ENCODE measurements around the gene HOTAIR.

HOTAIR gene

GRCh38 chr12:53965281-53966084, 9.3 kb downstream of the HOTAIR start:
- Histone ChIP-seq H3K4me1 (ENCODE audit: control insufficient read depth, low read depth, low read length) (peaks cover 3% of the 10 kb centered on the region), H3K27me3 (ENCODE audit: control insufficient read depth, insufficient read depth, low read length) (peaks cover 100% of the 10 kb centered on the region)

GRCh38 chr12:53964315-53964713, 10.4 kb downstream of the HOTAIR start:
- no peaks in the 10 kb centered on the region for H3K36me3 ChIP-seq (ENCODE audit: control insufficient read depth, low read depth, low read length)
- H3K9ac ChIP-seq (ENCODE audit: low read length), result no peak overlapping the region
- H3K4me1 ChIP-seq (ENCODE audit: control insufficient read depth, low read depth, low read length), result peaks cover 3% of the 10 kb centered on the region
- H3K9me3 ChIP-seq (ENCODE audit: control insufficient read depth, low read depth, low read length), result no peaks in the 10 kb centered on the region
- H3K27ac ChIP-seq (ENCODE audit: low read length), result no peak overlapping the region
- H3K27me3 ChIP-seq (ENCODE audit: control insufficient read depth, insufficient read depth, low read length), result peaks cover 100% of the 10 kb centered on the region
- H3K4me3 ChIP-seq (ENCODE audit: low read length), result no peak overlapping the region

More at GRCh38 chr12:53965281-53966084, 9.3 kb downstream of the HOTAIR start:
- no peak overlapping the region for H3K9ac ChIP-seq (ENCODE audit: low read length)
- H3K36me3 ChIP-seq (ENCODE audit: control insufficient read depth, low read depth, low read length), result no peaks in the 10 kb centered on the region
- peak overlapping the region; percentile 23 for H3K4me3 ChIP-seq (ENCODE audit: low read length)
- H3K27ac ChIP-seq (ENCODE audit: low read length), result no peak overlapping the region
- no peaks in the 10 kb centered on the region for H3K9me3 ChIP-seq (ENCODE audit: control insufficient read depth, low read depth, low read length)

GRCh38 chr12:53963434-53964314, 11.1 kb downstream of the HOTAIR start:
- H3K9me3 ChIP-seq (ENCODE audit: control insufficient read depth, low read depth, low read length), result no peaks in the 10 kb centered on the region
- H3K4me3 ChIP-seq (ENCODE audit: low read length), result no peak overlapping the region
- H3K27ac ChIP-seq (ENCODE audit: low read length), result no peak overlapping the region
- H3K9ac ChIP-seq (ENCODE audit: low read length), result no peak overlapping the region
- H3K27me3 ChIP-seq (ENCODE audit: control insufficient read depth, insufficient read depth, low read length), result peaks cover 100% of the 10 kb centered on the region
- H3K4me1 ChIP-seq (ENCODE audit: control insufficient read depth, low read depth, low read length), result peaks cover 3% of the 10 kb centered on the region
- H3K36me3 ChIP-seq (ENCODE audit: control insufficient read depth, low read depth, low read length), result no peaks in the 10 kb centered on the region

- Histone ChIP-seq H3K4me3 (ENCODE audit: low read length) (no peak overlapping the region), H3K9ac (ENCODE audit: low read length) (no peak overlapping the region), H3K36me3 (ENCODE audit: control insufficient read depth, low read depth, low read length) (no peaks in the 10 kb centered on the region), H3K27me3 (ENCODE audit: control insufficient read depth, insufficient read depth, low read length) (peaks cover 100% of the 10 kb centered on the region), H3K27ac (ENCODE audit: low read length) (no peak overlapping the region), H3K9me3 (ENCODE audit: control insufficient read depth, low read depth, low read length) (no peaks in the 10 kb centered on the region), H3K4me1 (ENCODE audit: control insufficient read depth, low read depth, low read length) (peaks cover 3% of the 10 kb centered on the region)
Observed at GRCh38 chr12:53963005-53963404, 11.7 kb downstream of the HOTAIR start.

- H3K36me3 ChIP-seq (ENCODE audit: control insufficient read depth, low read depth, low read length), result no peaks in the 10 kb centered on the region
- H3K4me1 ChIP-seq (ENCODE audit: control insufficient read depth, low read depth, low read length), result peaks cover under 1% of the 10 kb centered on the region
- H3K27me3 ChIP-seq (ENCODE audit: control insufficient read depth, insufficient read depth, low read length), result peaks cover 100% of the 10 kb centered on the region
- no peak overlapping the region for H3K27ac ChIP-seq (ENCODE audit: low read length)
- H3K9me3 ChIP-seq (ENCODE audit: control insufficient read depth, low read depth, low read length), result no peaks in the 10 kb centered on the region
- H3K9ac ChIP-seq (ENCODE audit: low read length), result no peak overlapping the region
- no peak overlapping the region for H3K4me3 ChIP-seq (ENCODE audit: low read length)
Observed at GRCh38 chr12:53961025-53961761, 13.6 kb downstream of the HOTAIR start.

- Histone ChIP-seq H3K9me3 (ENCODE audit: control insufficient read depth, low read depth, low read length) (no peaks in the 10 kb centered on the region), H3K4me1 (ENCODE audit: control insufficient read depth, low read depth, low read length) (no peaks in the 10 kb centered on the region), H3K27ac (ENCODE audit: low read length) (no peak overlapping the region), H3K9ac (ENCODE audit: low read length) (no peak overlapping the region), H3K4me3 (ENCODE audit: low read length) (no peak overlapping the region), H3K27me3 (ENCODE audit: control insufficient read depth, insufficient read depth, low read length) (peaks cover 100% of the 10 kb centered on the region), H3K36me3 (ENCODE audit: control insufficient read depth, low read depth, low read length) (no peaks in the 10 kb centered on the region)
Observed at GRCh38 chr12:53960187-53961024, 14.3 kb downstream of the HOTAIR start.

- H3K27ac ChIP-seq (ENCODE audit: low read length), result no peak overlapping the region
- H3K27me3 ChIP-seq (ENCODE audit: control insufficient read depth, insufficient read depth, low read length), result peaks cover 100% of the 10 kb centered on the region
Observed at GRCh38 chr12:53959314-53959713, 15.4 kb downstream of the HOTAIR start.

GRCh38 chr12:53958128-53958527, 16.6 kb downstream of the HOTAIR start:
- no peak overlapping the region for H3K9ac ChIP-seq (ENCODE audit: low read length)
- H3K36me3 ChIP-seq (ENCODE audit: control insufficient read depth, low read depth, low read length), result no peaks in the 10 kb centered on the region
- no peaks in the 10 kb centered on the region for H3K4me1 ChIP-seq (ENCODE audit: control insufficient read depth, low read depth, low read length)
- peaks cover 100% of the 10 kb centered on the region for H3K27me3 ChIP-seq (ENCODE audit: control insufficient read depth, insufficient read depth, low read length)
- H3K27ac ChIP-seq (ENCODE audit: low read length), result no peak overlapping the region
- no peak overlapping the region for H3K4me3 ChIP-seq (ENCODE audit: low read length)
- H3K9me3 ChIP-seq (ENCODE audit: control insufficient read depth, low read depth, low read length), result no peaks in the 10 kb centered on the region

More at GRCh38 chr12:53959314-53959713, 15.4 kb downstream of the HOTAIR start:
- H3K9me3 ChIP-seq (ENCODE audit: control insufficient read depth, low read depth, low read length), result no peaks in the 10 kb centered on the region
- no peak overlapping the region for H3K9ac ChIP-seq (ENCODE audit: low read length)
- H3K36me3 ChIP-seq (ENCODE audit: control insufficient read depth, low read depth, low read length), result no peaks in the 10 kb centered on the region
- H3K4me1 ChIP-seq (ENCODE audit: control insufficient read depth, low read depth, low read length), result no peaks in the 10 kb centered on the region
- no peak overlapping the region for H3K4me3 ChIP-seq (ENCODE audit: low read length)

GRCh38 chr12:53956914-53957536, 17.7 kb downstream of the HOTAIR start:
- Histone ChIP-seq H3K9ac (ENCODE audit: low read length) (no peak overlapping the region), H3K4me3 (ENCODE audit: low read length) (no peak overlapping the region), H3K27me3 (ENCODE audit: control insufficient read depth, insufficient read depth, low read length) (peaks cover 100% of the 10 kb centered on the region), H3K36me3 (ENCODE audit: control insufficient read depth, low read depth, low read length) (no peaks in the 10 kb centered on the region), H3K9me3 (ENCODE audit: control insufficient read depth, low read depth, low read length) (no peaks in the 10 kb centered on the region), H3K27ac (ENCODE audit: low read length) (no peak overlapping the region), H3K4me1 (ENCODE audit: control insufficient read depth, low read depth, low read length) (no peaks in the 10 kb centered on the region)

GRCh38 chr12:53956251-53956887, 18.4 kb downstream of the HOTAIR start:
- H3K9me3 ChIP-seq (ENCODE audit: control insufficient read depth, low read depth, low read length), result no peaks in the 10 kb centered on the region
- no peaks in the 10 kb centered on the region for H3K4me1 ChIP-seq (ENCODE audit: control insufficient read depth, low read depth, low read length)
- no peak overlapping the region for H3K27ac ChIP-seq (ENCODE audit: low read length)
- no peaks in the 10 kb centered on the region for H3K36me3 ChIP-seq (ENCODE audit: control insufficient read depth, low read depth, low read length)
- H3K4me3 ChIP-seq (ENCODE audit: low read length), result no peak overlapping the region
- H3K9ac ChIP-seq (ENCODE audit: low read length), result no peak overlapping the region
- peaks cover 100% of the 10 kb centered on the region for H3K27me3 ChIP-seq (ENCODE audit: control insufficient read depth, insufficient read depth, low read length)

All from iPS-18a (cell line).